DOHH2 (cell line): ENCODE results near the gene CPT1A.

Source experiments
- H3F3A ChIP-seq: fragments of 200-600 bp; sonication (generic), shearing (Covaris generic); 2 replicates; pipeline ENCODE4 v1.6.0; 2016; ENCODE audit warnings: antibody characterized with exemption, mild to moderate bottlenecking; ENCODE audit not compliant: control insufficient read depth, insufficient read depth
- H3K27ac ChIP-seq: fragments of 200-600 bp; sonication (generic); 2 replicates; pipeline ENCODE4 v1.5.1; 2014; ENCODE audit warnings: low read depth, mild to moderate bottlenecking, low read length, moderate library complexity
- H3K27me3 ChIP-seq: fragments of 200-600 bp; sonication (generic); 2 replicates; pipeline ENCODE4 v1.6.1; 2014; ENCODE audit warnings: mild to moderate bottlenecking, low read length, mixed read lengths; ENCODE audit not compliant: control insufficient read depth
- H3K36me3 ChIP-seq: fragments of 200-600 bp; sonication (generic); 2 replicates; pipeline ENCODE4 v1.6.1; 2014; ENCODE audit warnings: mild to moderate bottlenecking, low read length, moderate library complexity, mixed read lengths; ENCODE audit not compliant: control insufficient read depth
- H3K4me1 ChIP-seq: fragments of 200-600 bp; sonication (generic); 2 replicates; pipeline ENCODE4 v1.6.1; 2014; ENCODE audit warnings: mild to moderate bottlenecking, low read length, mixed read lengths; ENCODE audit not compliant: control insufficient read depth
- H3K4me2 ChIP-seq: fragments of 200-600 bp; sonication (generic); 2 replicates; pipeline ENCODE4 v1.6.0; 2014; ENCODE audit warnings: mild to moderate bottlenecking, low read length, moderate library complexity
- H3K4me3 ChIP-seq: fragments of 200-600 bp; sonication (generic); 2 replicates; pipeline ENCODE4 v1.5.1; 2014; ENCODE audit warnings: mild to moderate bottlenecking, low read length, mixed read lengths
- H3K79me2 ChIP-seq: fragments of 200-600 bp; sonication (generic); 2 replicates; pipeline ENCODE4 v1.6.1; 2014; ENCODE audit warnings: mild to moderate bottlenecking, low read length, mixed read lengths; ENCODE audit not compliant: control insufficient read depth
- H3K9me2 ChIP-seq: fragments of 200-600 bp; sonication (generic); replicated peaks from 2 replicates; pipeline ENCODE4 v1.6.1; 2014; ENCODE audit warnings: mild to moderate bottlenecking, low read length, mixed read lengths; ENCODE audit not compliant: control insufficient read depth
- H3K9me3 ChIP-seq: fragments of 200-600 bp; sonication (generic); 2 replicates; pipeline ENCODE4 v1.6.1; 2014; ENCODE audit warnings: antibody characterized with exemption, low read length, mixed read lengths; ENCODE audit not compliant: control insufficient read depth, insufficient read depth
- H4K20me1 ChIP-seq: fragments of 200-600 bp; sonication (generic); 2 replicates; pipeline ENCODE4 v1.6.0; 2014; ENCODE audit warnings: low read depth, mild to moderate bottlenecking, antibody characterized with exemption, low read length, moderate library complexity; ENCODE audit not compliant: control insufficient read depth, insufficient read depth
- CTCF ChIP-seq: fragments of 200-600 bp; sonication (generic); IDR thresholded peaks from one replicate; pipeline ENCODE4 v1.5.1; 2014; ENCODE audit warnings: antibody characterized with exemption, mild to moderate bottlenecking, low read depth, low read length; ENCODE audit not compliant: poor library complexity, severe bottlenecking
- EZH2phosphoT487 ChIP-seq: fragments of 200-600 bp; sonication (generic); IDR thresholded peaks from 2 replicates; pipeline ENCODE4 v1.6.1; 2017; ENCODE audit warnings: borderline replicate concordance, mild to moderate bottlenecking, antibody characterized with exemption, low read length, moderate library complexity, mixed read lengths

The CPT1A gene

GRCh38 chr11:68753300-68753699 is 88.4 kb downstream of the CPT1A start:
- Histone ChIP-seq H3K27ac (no peak overlapping the region), H3K4me1 (peaks cover 7% of the 10 kb centered on the region), H3K36me3 (no peaks in the 10 kb centered on the region), H3K9me2 (no peaks in the 10 kb centered on the region), H3K27me3 (no peaks in the 10 kb centered on the region), H3K79me2 (no peaks in the 10 kb centered on the region), H3K4me2 (no peak overlapping the region), H3K9me3 (no peaks in the 10 kb centered on the region), H4K20me1 (no peaks in the 10 kb centered on the region), H3F3A (no peaks in the 10 kb centered on the region), H3K4me3 (no peak overlapping the region)
- TF ChIP-seq CTCF (no peak), EZH2phosphoT487 (no peak)

GRCh38 chr11:68751331-68751856 is 90.3 kb downstream of the CPT1A start, which contains the start of gene TESMIN:
Gene TESMIN (minus strand): TSS chr11:68751520. CDS start chr11:68750660, 860 bp downstream.
- Histone ChIP-seq H3K9me3 (no peaks in the 10 kb centered on the region), H3K79me2 (no peaks in the 10 kb centered on the region), H3K4me2 (peak within 1 kb of the TSS; percentile 67), H3K27ac (no peak within 1 kb of the TSS), H3K27me3 (no peaks in the 10 kb centered on the region), H3K36me3 (no peaks in the 10 kb centered on the region), H3F3A (no peaks in the 10 kb centered on the region), H4K20me1 (no peaks in the 10 kb centered on the region), H3K4me1 (peaks cover 7% of the 10 kb centered on the region), H3K9me2 (no peaks in the 10 kb centered on the region), H3K4me3 (peak within 1 kb of the TSS; percentile 71)
- TF ChIP-seq CTCF (no peak), EZH2phosphoT487 (no peak)

- H3K9me2 ChIP-seq = no peaks in the 10 kb centered on the region
- H3K27ac ChIP-seq = no peak overlapping the region
- peaks cover 7% of the 10 kb centered on the region for H3K4me1 ChIP-seq
- H3K4me3 ChIP-seq = peak overlapping the region; percentile 71
- H3K9me3 ChIP-seq = no peaks in the 10 kb centered on the region
- H3F3A ChIP-seq = no peaks in the 10 kb centered on the region
- H3K4me2 ChIP-seq = peak overlapping the region; percentile 67
- H3K36me3 ChIP-seq = no peaks in the 10 kb centered on the region
- H3K79me2 ChIP-seq = no peaks in the 10 kb centered on the region
- H4K20me1 ChIP-seq = no peaks in the 10 kb centered on the region
- no peak for TF ChIP-seq CTCF
- TF ChIP-seq EZH2phosphoT487 = no peak
- H3K27me3 ChIP-seq = no peaks in the 10 kb centered on the region
Observed at GRCh38 chr11:68751004-68751325, 90.8 kb downstream of the CPT1A start.
